ENCODE results near the gene PLEKHA8.
A peak's percentile ranks its signal among the peaks of the same experiment; 100 is the strongest.

The PLEKHA8 gene

GRCh38 chr7:30148426-30148825, 120.2 kb downstream of the PLEKHA8 start:
- DNase-seq, result no peak

GRCh38 chr7:30148951-30149459, 120.8 kb downstream of the PLEKHA8 start:
- no peak for DNase-seq

- no peak for DNase-seq
Observed at GRCh38 chr7:30149640-30150272, 121.5 kb downstream of the PLEKHA8 start.

- no peak for DNase-seq
Observed at GRCh38 chr7:30150711-30151110, 122.5 kb downstream of the PLEKHA8 start.

GRCh38 chr7:30154111-30154587, 125.9 kb downstream of the PLEKHA8 start:
- DNase-seq, result no peak

GRCh38 chr7:30155481-30155880, 127.3 kb downstream of the PLEKHA8 start:
- no peak for DNase-seq

GRCh38 chr7:30157204-30157603, 129.0 kb downstream of the PLEKHA8 start:
- DNase-seq, result no peak

- no peak for DNase-seq
Observed at GRCh38 chr7:30159163-30159562, 131.0 kb downstream of the PLEKHA8 start.

GRCh38 chr7:30159698-30160143, 131.5 kb downstream of the PLEKHA8 start:
- peak; percentile 36 for DNase-seq

- DNase-seq, result no peak
Observed at GRCh38 chr7:30160329-30160728, 132.1 kb downstream of the PLEKHA8 start.

- no peak for DNase-seq
Observed at GRCh38 chr7:30162133-30162532, 133.9 kb downstream of the PLEKHA8 start.

GRCh38 chr7:30162622-30163124, 134.5 kb downstream of the PLEKHA8 start:
- peak; percentile 86 for DNase-seq

- peak; percentile 53 for DNase-seq
Observed at GRCh38 chr7:30163231-30163894, 135.2 kb downstream of the PLEKHA8 start.

GRCh38 chr7:30164567-30164966, 136.4 kb downstream of the PLEKHA8 start:
- DNase-seq, result peak; percentile 78

GRCh38 chr7:30165590-30165989, 137.4 kb downstream of the PLEKHA8 start:
- DNase-seq, result no peak

- DNase-seq, result peak; percentile 4
Observed at GRCh38 chr7:30166155-30166840, 138.1 kb downstream of the PLEKHA8 start.

- DNase-seq, result no peak
Observed at GRCh38 chr7:30166841-30167235, 138.6 kb downstream of the PLEKHA8 start.

- no peak for DNase-seq
Observed at GRCh38 chr7:30167901-30168300, 139.7 kb downstream of the PLEKHA8 start.

GRCh38 chr7:30168835-30169573, 140.8 kb downstream of the PLEKHA8 start:
- no peak for DNase-seq

- DNase-seq, result no peak
Observed at GRCh38 chr7:30169579-30169978, 141.4 kb downstream of the PLEKHA8 start.

- DNase-seq, result no peak
Observed at GRCh38 chr7:30170476-30171205, 142.4 kb downstream of the PLEKHA8 start.
